Measurements from ENCODE around the gene IL17RA. TPM values are rescaled to one million over a fixed set of nuclear protein-coding genes. Genes with fewer than 3 reads are reported as not detected.

Gene IL17RA
- 4.1 and 13.5 TPM in 2 replicates for total RNA-seq

GRCh38 chr22:17084554-17085276 is at the start of gene IL17RA:
IL17RA (plus strand) TSS chr22:17085000; CDS start chr22:17085092, 92 bp downstream.

DNA sequence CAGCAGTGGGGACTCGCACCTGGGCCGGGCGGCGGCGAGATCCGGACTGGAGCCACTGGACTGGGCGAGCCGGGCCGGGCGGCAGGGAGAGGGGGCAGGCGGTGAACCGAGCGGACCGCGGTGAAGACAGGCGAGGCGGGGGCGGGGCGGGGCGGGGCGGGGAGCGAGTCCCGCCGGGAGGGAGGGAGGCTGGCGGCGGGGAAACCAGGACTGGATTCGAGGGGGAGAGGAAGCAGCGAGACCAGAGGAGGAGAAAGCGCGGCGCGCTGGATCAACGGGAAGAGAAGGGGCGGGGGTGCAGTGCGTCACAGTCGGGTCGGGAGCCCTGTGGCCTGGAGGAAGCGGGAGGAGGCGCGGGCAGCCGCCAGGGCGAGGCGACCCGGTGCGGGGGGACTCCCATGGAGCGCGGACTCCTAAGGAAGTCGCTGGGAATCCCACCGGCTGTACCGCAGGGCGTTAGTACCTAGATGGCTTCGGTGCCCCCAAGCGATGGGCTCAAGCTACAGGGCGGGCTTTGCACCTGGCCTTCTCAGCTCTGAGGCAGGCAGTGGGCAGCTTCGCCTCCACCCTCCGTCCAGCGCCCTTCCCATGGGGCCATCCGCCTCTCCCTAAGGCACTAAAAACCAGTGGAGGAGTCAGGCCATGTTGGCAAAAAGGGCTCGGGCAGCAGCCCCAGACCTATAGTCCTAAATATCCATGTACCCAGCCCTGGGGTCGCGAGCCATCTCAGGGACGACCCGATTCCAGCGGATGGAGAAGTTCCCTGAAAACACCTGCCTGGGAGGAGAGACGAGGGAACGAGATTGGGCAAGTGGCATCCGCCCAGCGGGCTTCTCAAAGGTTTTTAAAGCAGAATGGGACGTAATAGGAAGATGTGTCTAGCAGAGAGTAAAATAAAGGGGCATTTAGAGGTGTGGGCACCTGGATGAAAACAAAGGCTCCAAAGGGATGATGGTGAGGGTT is 36.7 kb downstream of the IL17RA start, which contains the start of gene TMEM121B:
Gene TMEM121B, minus strand, starts transcription at position 128 of the 963 bp plus-strand sequence. CDS start 233 bp downstream, outside the sequence.

GRCh38 chr22:17158568-17159503 is 74.0 kb downstream of the IL17RA start, which contains the start of gene HDHD5:
HDHD5 (minus strand) TSS chr22:17159277; CDS start chr22:17159251, 26 bp downstream.

Other genes starting within 250 kb of the IL17RA start
- gene GAB4, start 76.8 kb upstream of the IL17RA start, total RNA-seq, result not detected in 2 replicates
- 0.07 TPM in 1 of 2 replicates, not detected in the other for gene TMEM121B, start 36.4 kb downstream of the IL17RA start, total RNA-seq
- 24.8 and 30.8 TPM in 2 replicates for gene HDHD5, start 74.3 kb downstream of the IL17RA start, total RNA-seq
- gene ADA2, start 134.4 kb downstream of the IL17RA start, total RNA-seq, result 0.34 and 1.9 TPM in 2 replicates

All from nasal cavity respiratory epithelium epithelial cell of viscerocranial mucosa (primary cell).